H1 (cell line): Measurements from ENCODE around the gene PRSS48.

ENCODE experiments used
- CEBPB ChIP-seq: IDR thresholded peaks from 2 replicates; pipeline ENCODE4 v1.6.1; 2012; ENCODE audit warnings: low read depth, low read length
- CREB1 ChIP-seq: IDR thresholded peaks from 2 replicates; pipeline ENCODE4 v1.6.1; 2012; ENCODE audit warnings: inconsistent platforms
- EP300 ChIP-seq, 2 experiments: IDR thresholded peaks; 1 replicate in 1 of 2; 2 replicates in 1 of 2; pipeline ENCODE4 v1.6.1; 2011 to 2012; ENCODE audit warnings: low read depth in 2 of 2, low read length in 2 of 2, mild to moderate bottlenecking in 2 of 2, borderline replicate concordance in 1 of 2, inconsistent platforms in 1 of 2, moderate library complexity in 1 of 2
- PHF8 ChIP-seq: fragments of 200-600 bp; sonication (generic); conservative IDR thresholded peaks from 2 replicates; pipeline ENCODE4 v1.7.1; 2012; ENCODE audit warnings: low read depth, mild to moderate bottlenecking, inconsistent platforms, low read length, moderate library complexity
- POLR2A ChIP-seq, 2 experiments: IDR thresholded peaks; 1 replicate in 1 of 2; 2 replicates in 1 of 2; pipeline ENCODE4 v1.6.1; 2011; ENCODE audit warnings: low read depth in 2 of 2, low read length in 2 of 2, mild to moderate bottlenecking in 2 of 2; ENCODE audit errors: control extremely low read depth in 1 of 2
- SP4 ChIP-seq: IDR thresholded peaks from 2 replicates; pipeline ENCODE4 v1.6.1; 2012; ENCODE audit warnings: low read length, inconsistent platforms
- SRF ChIP-seq: IDR thresholded peaks from 2 replicates; pipeline ENCODE4 v1.6.1; 2011; ENCODE audit warnings: mild to moderate bottlenecking, low read depth, low read length, moderate library complexity
- SUZ12 ChIP-seq: fragments of 200-600 bp; sonication (generic); IDR thresholded peaks from 2 replicates; pipeline ENCODE4 v1.6.1; 2012; ENCODE audit warnings: mild to moderate bottlenecking, inconsistent platforms, low read length, moderate library complexity, mixed read lengths
- TAF1 ChIP-seq: IDR thresholded peaks from 2 replicates; pipeline ENCODE4 v1.6.1; 2011; ENCODE audit warnings: mild to moderate bottlenecking, low read depth, low read length
- TF ChIP-seq, protein P1 (sequence below), 3 experiments: IDR thresholded peaks; 1 replicate in 2 of 3; 2 replicates in 1 of 3; pipeline versions ENCODE4 v1.5.1 to v1.6.1; 2011; ENCODE audit warnings: low read length in 3 of 3, mild to moderate bottlenecking in 3 of 3, inconsistent platforms in 2 of 3, low read depth in 1 of 3, moderate library complexity in 1 of 3; ENCODE audit not compliant: insufficient read depth in 1 of 3; ENCODE audit errors: control extremely low read depth in 1 of 3

GRCh38 chr4:151329217-151330007 lies 52.5 kb downstream of the PRSS48 start:
- TF ChIP-seq SUZ12 (no peak), EP300 (IDR thresholded peaks at IDR 0.05; ENCODE audit: borderline replicate concordance in 1 of 2, low read depth in 2 of 2, low read length in 2 of 2) (no peak), POLR2A (IDR thresholded peaks at IDR 0.05; ENCODE audit: control extremely low read depth in 1 of 2, low read depth in 2 of 2, low read length in 2 of 2) (no peak), CEBPB (no peak), CREB1 (no peak), SP4 (no peak), TAF1 (no peak), PHF8 (no peak), SRF (no peak)
- TF ChIP-seq, protein P1, sequence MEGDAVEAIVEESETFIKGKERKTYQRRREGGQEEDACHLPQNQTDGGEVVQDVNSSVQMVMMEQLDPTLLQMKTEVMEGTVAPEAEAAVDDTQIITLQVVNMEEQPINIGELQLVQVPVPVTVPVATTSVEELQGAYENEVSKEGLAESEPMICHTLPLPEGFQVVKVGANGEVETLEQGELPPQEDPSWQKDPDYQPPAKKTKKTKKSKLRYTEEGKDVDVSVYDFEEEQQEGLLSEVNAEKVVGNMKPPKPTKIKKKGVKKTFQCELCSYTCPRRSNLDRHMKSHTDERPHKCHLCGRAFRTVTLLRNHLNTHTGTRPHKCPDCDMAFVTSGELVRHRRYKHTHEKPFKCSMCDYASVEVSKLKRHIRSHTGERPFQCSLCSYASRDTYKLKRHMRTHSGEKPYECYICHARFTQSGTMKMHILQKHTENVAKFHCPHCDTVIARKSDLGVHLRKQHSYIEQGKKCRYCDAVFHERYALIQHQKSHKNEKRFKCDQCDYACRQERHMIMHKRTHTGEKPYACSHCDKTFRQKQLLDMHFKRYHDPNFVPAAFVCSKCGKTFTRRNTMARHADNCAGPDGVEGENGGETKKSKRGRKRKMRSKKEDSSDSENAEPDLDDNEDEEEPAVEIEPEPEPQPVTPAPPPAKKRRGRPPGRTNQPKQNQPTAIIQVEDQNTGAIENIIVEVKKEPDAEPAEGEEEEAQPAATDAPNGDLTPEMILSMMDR (IDR thresholded peaks at IDR 0.05; ENCODE audit: control extremely low read depth in 1 of 3, insufficient read depth in 1 of 3, low read depth in 1 of 3, low read length in 3 of 3), result no peak
